Fibroblast of skin of left quadriceps (primary cell): ENCODE data around the gene ZNF226.
A peak's percentile ranks its signal among the peaks of the same experiment; 100 is the strongest.
"Not testable (repeated sequence)": the region's sequence is repeated elsewhere in the genome, so short reads cannot be mapped to it uniquely, and the experiment has no call there.

Experiments
- DNase-seq, 2 experiments: peaks; one replicate each; pipeline ENCODE4 v3.0.0-alpha.2; 2013; ENCODE audit warnings: low read depth in 2 of 2

ZNF226 gene

DNA sequence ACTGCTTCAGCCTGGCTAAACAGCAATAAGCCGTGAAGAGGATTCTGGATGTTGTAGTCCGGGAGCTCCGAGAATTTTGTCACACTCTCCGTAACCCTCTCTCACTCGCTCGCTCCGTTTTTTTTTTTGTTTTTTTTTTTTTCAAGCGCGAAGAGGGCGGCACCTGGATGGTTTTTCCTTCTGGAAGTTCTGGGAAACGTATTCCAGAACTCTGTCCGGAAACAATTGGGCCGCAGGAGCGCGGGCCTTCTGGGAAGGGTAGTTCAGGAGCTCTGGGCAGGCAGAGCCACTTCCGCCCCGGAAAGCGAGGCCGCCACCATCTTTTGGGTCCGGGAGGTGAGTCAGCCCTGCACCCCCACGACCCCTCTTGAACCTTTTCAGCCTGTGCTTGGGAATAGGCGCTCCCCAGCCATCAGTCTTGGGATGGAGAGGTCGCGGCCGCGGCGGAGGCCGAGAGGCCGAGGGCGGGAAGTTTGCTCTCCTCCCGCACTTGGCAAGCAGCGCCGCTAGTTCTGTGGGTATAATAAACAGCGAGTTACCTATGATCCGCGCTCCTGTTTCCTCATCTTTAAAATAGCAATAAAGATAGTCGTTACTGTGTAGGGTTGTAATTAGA lies 47.5 kb downstream of the ZNF226 start, which contains the start of gene ZNF227:
ZNF227 (plus strand) TSS at position 283 of the 616 bp plus-strand sequence. CDS start 5,261 bp downstream, outside the sequence.
- DNase-seq, result peak; percentile 94 to 95

DNA sequence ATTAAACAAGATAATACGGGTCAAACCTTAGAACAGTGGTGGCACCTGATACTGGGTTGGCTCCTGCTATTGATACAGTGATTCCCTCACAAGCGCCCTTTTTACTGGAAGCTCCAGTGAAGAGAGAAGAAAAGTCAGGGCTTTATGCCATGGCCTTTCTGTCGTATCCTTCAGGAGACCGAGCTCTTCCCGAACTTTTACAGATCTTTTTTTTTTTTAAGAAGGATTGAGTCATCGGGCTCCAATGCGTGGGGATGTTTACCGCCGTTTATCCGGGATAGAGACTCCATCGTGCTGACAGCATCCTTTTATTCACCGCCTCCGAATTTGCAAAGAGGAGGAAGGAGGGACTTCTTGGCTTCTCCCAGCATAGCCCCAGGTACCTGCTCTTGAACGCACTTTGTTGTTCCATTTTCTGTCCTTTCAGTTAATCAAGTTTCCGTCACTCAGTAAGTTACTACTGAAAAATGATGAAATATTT lies 48.0 kb downstream of the ZNF226 start:
- DNase-seq, result no peak

DNA sequence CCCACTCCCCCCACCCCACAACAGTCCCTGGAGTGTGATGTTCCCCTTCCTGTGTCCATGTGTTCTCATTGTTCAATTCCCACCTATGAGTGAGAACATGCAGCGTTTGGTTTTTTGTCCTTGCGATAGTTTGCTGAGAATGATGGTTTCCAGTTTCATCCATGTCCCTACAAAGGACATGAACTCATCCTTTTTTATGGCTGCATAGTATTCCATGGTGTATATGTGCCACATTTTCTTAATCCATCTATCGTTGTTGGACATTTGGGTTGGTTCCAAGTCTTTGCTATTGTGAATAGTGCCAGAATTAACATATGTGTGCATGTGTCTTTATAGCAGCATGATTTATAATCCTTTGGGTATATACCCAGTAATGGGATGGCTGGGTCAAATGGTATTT lies 55.0 kb downstream of the ZNF226 start:
- not testable (repeated sequence) for DNase-seq

DNA sequence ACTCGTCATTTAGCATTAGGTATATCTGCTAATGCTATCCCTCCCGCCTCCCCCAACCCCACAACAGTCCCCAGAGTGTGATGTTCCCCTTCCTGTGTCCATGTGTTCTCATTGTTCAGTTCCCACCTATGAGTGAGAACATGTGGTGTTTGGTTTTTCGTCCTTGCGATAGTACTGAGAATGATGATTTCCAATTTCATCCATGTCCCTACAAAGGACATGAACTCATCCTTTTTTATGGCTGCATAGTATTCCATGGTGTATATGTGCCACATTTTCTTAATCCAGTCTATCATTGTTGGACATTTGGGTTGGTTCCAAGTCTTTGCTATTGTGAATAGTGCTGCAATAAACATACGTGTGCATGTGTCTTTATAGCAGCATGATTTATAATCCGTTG lies 55.9 kb downstream of the ZNF226 start:
- not testable (repeated sequence) for DNase-seq

DNA sequence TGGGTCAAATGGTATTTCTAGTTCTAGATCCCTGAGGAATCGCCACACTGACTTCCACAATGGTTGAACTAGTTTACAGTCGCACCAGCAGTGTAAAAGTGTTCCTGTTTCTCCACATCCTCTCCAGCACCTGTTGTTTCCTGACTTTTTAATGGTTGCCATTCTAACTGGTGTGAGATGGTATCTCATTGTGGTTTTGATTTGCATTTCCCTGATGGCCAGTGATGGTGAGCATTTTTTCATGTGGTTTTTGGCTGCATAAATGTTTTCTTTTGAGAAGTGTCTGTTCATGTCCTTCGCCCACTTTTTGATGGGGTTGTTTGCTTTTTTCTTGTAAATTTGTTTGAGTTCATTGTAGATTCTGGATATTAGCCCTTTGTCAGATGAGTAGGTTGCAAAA lies 56.4 kb downstream of the ZNF226 start:
- not testable (repeated sequence) for DNase-seq
